CD4-positive, alpha-beta T cell treated with Interleukin-17A for 4 hours (primary cell): ENCODE data around the gene CHDH.

Experiments
- DNase-seq: peaks from one replicate; pipeline ENCODE4 v3.0.0-alpha.2; 2020; ENCODE audit warnings: mixed read lengths

CHDH gene

GRCh38 chr3:53846134-53846850 lies at the start of gene CHDH, which contains the start of gene IL17RB:
Gene CHDH (minus strand): TSS chr3:53846419. CDS start chr3:53824008, 22,411 bp downstream.
Gene IL17RB (plus strand): TSS chr3:53846568. CDS start chr3:53846589, 21 bp downstream.
- no peak for DNase-seq

GRCh38 chr3:53892286-53892637 lies 46.0 kb upstream of the CHDH start:
- no peak for DNase-seq

GRCh38 chr3:53891497-53892285 lies 45.5 kb upstream of the CHDH start, which contains the start of gene SELENOK:
Gene SELENOK (minus strand): TSS chr3:53891859.
- peak; percentile 96 for DNase-seq

- DNase-seq = peak; percentile 57
Measured at GRCh38 chr3:53890726-53891475, 44.7 kb upstream of the CHDH start.

GRCh38 chr3:53888232-53888631 lies 42.0 kb upstream of the CHDH start:
- DNase-seq = no peak

- DNase-seq = no peak
Measured at GRCh38 chr3:53887446-53887845, 41.2 kb upstream of the CHDH start.

GRCh38 chr3:53885239-53885638 lies 39.0 kb upstream of the CHDH start:
- no peak for DNase-seq

GRCh38 chr3:53884623-53885022 lies 38.4 kb upstream of the CHDH start:
- DNase-seq = no peak

GRCh38 chr3:53883008-53883407 lies 36.8 kb upstream of the CHDH start:
- DNase-seq = no peak

GRCh38 chr3:53881691-53882593 lies 35.7 kb upstream of the CHDH start, which contains the start of gene ACTR8:
Gene ACTR8 (minus strand): TSS chr3:53882152. CDS start chr3:53882101, 51 bp downstream.
- peak; percentile 90 for DNase-seq

GRCh38 chr3:53880396-53881345 lies 34.5 kb upstream of the CHDH start:
- DNase-seq = no peak

- no peak for DNase-seq
Measured at GRCh38 chr3:53865732-53866499, 19.7 kb upstream of the CHDH start.

GRCh38 chr3:53863145-53863544 lies 16.9 kb upstream of the CHDH start:
- DNase-seq = no peak

GRCh38 chr3:53862241-53862640 lies 16.0 kb upstream of the CHDH start:
- DNase-seq = no peak

- no peak for DNase-seq
Measured at GRCh38 chr3:53860196-53860595, 14.0 kb upstream of the CHDH start.

- no peak for DNase-seq
Measured at GRCh38 chr3:53859178-53859577, 13.0 kb upstream of the CHDH start.

GRCh38 chr3:53858096-53858741 lies 12.0 kb upstream of the CHDH start:
- no peak for DNase-seq

- DNase-seq = no peak
Measured at GRCh38 chr3:53856964-53857363, 10.7 kb upstream of the CHDH start.

GRCh38 chr3:53850895-53851294 lies 4.7 kb upstream of the CHDH start:
- no peak for DNase-seq

- DNase-seq = no peak
Measured at GRCh38 chr3:53849916-53850315, 3.7 kb upstream of the CHDH start.
